Muscle of arm (tissue), 12 donors: ENCODE data around the gene ROR1. TPM values are rescaled to one million over a fixed set of nuclear protein-coding genes. Genes with fewer than 3 reads are reported as not detected.
A peak's percentile ranks its signal among the peaks of the same experiment; 100 is the strongest.

Experiments used
- DNase-seq: peaks from one replicate; pipeline ENCODE4 v3.0.0-alpha.2; 2013
- polyA plus RNA-seq, 12 donors: library from polyadenylated mRNA; unstranded; fragments of 120-200 nt; gene quantifications; one replicate each; pipeline ENCODE4 v1.2.1, GENCODE V29; 2013; ENCODE audit not compliant: insufficient read length in 12 of 12

Gene ROR1
- polyA plus RNA-seq, 12 donors: 9.0 to 21.4 (median 11.9) TPM; not detected in 1

DNA sequence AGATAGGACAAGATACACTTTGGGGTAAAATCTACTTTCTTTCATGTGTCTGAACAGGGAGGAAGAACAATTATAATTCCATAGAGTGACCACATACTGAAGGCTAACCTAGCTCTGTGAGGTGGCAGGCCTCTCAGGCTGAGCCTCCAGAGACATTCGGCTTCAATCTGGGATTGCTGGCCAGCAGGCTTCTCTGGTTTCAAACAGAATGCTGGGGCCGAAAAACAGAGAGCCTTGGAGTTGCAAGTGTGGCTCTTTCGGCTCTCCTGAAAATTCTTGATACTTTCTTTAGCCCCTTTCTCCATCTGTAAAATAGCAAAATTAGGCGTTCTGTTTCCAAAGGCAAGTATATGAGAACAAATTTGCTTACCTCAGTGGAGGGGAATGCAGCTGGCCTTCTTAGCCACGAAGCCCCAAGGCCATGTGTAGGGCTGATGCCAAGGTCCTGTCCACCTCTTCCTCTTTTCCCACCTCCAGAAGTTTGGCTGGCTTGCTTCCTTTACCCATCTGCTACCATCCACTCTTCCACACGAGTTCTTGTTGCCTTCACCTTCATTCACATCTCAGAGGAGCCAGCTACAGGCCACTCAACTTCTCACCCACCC lies 399.6 kb downstream of the ROR1 start:
- DNase-seq: peak; percentile 46

DNA sequence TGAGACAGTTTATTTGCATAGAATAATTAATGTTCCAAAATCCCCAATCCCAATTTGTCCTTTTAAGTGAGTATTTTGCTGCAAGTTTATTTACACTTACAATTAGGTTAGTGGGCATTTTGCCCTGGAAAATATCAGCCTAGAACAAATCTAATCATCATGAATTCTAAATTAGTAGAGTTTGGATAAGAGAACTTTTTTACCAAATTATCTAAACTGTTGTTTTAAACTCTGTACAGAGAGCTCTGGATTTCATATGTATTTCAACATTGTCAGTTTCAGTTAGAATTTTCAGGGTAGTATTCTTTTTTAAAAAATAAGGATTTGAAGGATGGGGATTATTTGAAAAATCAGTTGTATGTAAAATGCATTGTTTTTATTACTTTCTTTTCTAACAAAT lies 401.8 kb downstream of the ROR1 start:
- no peak for DNase-seq

DNA sequence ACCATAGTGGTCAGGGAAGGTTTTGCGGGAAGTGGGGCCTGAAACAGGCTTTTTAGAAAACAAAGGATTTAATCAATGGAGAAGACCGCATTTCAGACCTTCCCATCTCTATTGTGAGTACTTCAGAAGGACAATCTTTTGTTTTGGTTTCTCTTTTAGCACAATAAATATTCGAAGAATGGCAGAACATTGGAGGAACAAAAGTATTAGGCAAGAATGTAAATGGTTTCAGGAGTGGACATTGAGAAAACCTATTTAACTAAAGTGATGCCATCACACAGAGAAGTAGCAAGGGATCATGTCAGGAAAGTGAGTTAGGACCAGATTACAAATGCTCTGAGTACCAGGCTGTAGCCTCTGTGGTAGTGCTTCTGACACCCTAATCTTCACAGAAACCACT lies 402.8 kb downstream of the ROR1 start:
- no peak for DNase-seq

DNA sequence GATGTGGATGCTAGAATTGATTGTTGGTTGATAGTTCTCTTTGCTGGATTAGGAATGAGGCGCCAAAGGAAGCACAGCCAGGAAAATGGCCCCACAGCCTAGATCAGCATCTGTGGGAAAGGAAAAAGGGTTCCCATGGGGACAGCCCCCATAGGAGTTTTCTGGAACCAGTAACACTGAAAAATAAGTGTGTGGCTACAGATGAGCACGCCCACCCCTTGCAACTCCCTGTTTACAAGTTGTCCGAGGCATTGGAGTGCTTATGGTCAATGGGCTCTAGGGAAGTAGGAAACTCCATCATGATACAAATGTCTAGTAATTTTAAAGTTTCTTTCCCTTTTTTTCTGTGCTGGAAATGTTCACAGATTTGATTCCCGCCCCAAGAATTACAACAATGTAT lies 405.8 kb downstream of the ROR1 start:
- DNase-seq: peak; percentile 41

DNA sequence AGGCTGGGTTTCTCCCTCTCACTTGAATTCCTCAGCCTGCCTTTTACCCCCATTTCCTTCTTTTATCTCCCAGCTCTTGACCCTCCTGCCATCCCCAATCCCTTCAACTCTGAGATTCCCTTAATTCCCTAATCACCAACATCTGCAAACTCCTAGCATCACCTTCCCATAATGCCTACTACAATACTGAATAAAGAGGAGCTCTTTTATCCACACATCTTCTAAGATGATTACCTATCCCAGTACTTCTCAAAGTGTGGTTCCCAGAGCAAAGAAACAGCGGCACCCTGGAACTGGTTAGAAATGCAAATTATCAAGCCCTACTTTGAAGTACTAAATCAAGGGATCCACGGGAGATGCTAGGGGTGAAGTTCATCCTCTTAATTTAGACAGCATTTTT lies 408.4 kb downstream of the ROR1 start:
- DNase-seq: no peak

DNA sequence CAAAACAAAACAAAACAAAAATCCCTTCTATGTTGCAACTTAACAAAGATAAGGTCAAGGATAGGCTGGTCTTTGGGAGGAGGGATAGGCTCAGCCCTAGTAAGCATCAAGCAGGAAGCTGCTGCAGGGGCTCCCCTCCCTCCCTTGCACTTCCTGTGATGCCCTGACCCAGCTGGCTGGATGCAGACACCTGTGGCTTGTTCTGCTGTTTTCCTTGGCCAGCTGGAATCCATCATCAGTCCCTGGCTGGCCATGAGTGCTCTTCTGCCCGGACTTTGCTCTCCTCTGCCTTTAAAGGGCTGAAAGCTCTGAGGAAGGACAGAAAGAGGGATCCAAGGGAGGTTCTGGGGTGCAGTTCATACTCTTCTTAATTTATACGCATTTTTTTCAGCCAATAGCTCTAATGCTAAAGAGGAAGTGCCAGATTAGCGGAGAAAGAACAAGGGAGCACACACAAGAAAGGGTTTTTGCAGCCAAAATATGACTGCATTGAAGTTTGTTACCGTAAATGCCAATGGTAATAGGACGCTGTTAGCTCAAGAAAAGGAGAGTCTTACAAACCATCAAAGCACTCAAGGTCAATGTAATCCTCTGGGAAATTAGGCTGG lies 409.7 kb downstream of the ROR1 start:
- DNase-seq: no peak

DNA sequence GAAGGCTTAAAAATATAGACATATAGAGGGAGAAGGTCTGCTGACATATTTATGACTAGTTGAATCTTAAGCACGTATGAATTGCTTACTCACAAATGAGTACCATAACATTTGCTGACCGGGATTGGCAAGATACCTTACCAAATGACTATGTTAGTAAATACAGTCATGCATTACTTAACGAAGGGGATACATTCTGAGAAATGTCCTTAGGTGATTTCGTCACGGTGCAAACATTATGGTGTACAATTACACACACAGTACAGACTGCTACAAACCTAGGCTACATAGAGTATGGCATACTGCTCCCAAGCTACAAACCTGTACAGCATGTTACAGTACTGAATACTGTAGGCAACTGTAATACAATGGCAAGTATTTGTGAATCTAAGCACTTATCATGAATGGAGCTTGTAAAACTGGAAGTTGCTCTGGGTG lies 410.2 kb downstream of the ROR1 start:
- no peak for DNase-seq

DNA sequence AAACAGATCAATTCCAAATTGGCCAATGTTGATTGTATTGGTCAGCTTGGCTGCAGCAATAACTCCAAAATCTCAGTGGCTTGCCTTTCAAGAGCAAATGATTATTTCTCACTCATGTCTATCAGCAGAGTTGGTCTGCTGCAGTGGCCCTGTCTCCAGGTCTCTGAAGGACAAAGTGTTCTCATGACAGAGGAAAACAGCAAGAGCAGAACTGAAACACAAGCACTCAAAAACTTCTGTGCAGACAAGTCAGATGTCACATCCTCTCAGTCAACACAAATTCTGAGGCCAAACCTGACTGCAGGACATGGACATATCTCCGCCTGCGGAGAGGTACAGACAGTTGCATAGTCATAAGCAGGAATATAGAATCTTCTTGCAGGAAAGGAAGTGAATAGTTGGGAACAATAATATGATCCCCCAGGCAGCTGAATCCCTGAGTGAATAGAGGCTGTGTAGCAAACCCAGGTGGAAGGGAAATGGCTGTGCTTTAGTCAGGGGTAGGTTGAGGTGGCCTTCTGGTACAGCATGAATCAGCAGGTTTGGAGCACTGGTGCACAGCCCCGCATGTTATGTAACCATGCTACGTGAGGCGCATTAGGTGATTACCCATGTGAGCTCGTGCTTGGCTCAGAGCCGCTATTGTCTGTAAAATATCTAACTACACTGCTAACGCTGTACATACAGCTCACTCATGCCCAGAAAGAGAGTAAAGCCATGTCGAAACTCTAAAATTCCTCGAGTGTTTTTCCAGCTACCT lies 412.5 kb downstream of the ROR1 start:
- no peak for DNase-seq

DNA sequence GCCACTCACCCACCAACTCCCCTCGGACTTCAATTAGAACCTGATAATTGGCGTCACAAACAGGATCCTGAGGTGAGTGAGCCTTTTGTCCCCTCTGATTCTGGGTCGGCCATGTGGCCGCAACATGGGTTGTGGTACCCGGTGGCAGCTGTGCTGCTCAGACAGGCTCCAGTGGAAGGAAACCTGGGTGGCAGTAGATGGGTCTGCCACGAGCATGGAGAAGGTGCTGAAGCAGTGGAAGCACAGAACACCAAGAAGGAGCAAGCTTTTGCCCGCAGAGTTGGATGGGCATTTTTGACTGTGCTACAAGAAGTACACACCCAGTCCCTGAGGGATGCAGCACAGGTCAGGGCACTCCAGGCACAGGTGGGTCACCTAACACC lies 413.1 kb downstream of the ROR1 start:
- no peak for DNase-seq

DNA sequence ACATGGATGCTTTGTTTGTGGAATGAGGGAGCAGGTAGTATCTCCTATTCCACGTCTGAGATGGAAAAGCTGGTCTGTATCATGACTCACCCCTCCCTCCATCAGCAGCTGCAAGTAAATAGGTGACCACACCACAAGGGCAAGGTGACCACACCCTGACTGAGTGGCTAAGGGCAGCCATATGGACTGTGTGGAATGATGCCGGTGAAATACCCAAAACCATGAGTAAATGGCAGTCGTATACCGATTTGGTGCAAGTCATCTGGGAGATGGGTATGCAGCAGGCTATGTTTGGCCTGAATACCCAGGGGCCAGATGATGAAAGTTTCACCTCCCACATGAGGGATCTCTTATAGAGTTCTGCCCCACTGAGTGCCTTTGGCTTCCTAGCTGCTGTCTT lies 413.8 kb downstream of the ROR1 start:
- no peak for DNase-seq

DNA sequence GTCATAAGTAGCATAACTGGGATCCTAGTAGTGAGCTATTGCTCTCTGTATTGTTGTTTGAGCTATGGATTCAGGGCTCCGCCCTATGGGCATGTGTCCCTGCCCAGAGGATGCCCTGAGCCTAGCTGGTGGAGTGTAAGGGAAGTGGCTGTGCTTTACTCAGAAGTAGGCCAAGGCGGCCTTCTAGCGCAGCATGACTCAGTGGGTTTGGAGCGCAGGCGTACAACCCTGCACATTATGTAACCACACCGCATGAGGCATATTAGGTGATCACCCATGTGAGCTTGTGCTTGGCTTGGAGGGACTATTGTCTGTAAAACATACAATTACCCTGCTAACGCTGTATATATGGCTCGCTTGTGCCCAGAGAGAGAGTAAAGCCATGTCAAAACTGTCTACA lies 418.5 kb downstream of the ROR1 start:
- DNase-seq: no peak

DNA sequence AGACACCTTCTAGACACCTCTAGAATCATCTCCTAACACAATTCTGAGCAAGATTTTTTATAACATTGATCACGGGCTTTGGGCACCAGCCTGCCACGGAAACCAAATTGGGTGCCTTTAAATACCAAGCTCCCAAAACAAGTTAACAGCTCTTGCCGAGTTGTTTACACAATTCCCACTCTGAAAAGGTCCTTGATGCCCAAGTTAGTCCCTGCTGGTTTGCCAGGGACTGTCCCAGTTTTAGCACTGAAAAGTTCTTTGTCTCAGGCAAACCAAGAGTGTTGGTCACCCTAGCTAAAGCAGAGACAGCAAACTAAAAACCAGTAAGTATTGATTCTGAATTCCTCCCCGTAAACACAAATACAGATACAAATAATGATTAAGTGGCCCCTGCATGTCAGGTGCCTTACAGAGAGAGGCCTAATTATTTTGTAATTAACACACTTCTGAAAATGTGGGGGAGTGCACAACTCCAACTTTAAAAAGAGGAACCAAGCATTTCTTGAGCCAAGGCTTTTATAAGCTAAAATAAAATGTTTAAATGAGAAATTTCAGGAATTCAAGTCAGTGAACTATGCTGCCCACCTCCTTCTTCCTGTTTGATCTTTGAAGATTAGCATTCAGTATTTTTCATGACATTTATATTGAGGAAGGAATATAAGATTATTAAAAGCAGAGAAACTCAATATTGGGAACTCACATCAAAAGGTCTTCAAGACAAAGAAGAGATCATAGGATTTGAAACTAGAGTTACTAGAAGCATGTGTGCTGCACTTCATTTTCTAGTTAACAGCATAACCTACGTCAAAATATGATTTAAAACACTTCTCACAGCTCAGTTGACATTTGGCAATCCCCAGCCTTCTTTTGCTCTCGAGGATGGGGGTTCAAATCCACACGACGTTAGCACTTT lies 420.6 kb downstream of the ROR1 start:
- DNase-seq: no peak

DNA sequence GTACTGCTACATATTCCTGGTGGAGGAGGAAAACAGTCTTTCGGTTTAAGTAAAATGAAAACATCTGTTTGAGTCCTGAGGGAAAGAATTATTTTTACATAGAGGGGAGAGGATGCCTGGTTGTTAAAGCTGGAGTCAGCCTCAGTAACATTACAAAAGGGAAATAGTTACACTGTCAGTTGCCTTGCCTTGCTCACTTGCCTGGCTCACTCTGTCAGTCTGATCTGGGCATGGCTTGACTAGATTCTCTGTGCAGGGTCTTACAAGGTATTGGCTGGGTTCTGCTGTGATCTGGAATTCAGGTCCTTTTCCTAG lies 421.2 kb downstream of the ROR1 start:
- DNase-seq: peak; percentile 61

DNA sequence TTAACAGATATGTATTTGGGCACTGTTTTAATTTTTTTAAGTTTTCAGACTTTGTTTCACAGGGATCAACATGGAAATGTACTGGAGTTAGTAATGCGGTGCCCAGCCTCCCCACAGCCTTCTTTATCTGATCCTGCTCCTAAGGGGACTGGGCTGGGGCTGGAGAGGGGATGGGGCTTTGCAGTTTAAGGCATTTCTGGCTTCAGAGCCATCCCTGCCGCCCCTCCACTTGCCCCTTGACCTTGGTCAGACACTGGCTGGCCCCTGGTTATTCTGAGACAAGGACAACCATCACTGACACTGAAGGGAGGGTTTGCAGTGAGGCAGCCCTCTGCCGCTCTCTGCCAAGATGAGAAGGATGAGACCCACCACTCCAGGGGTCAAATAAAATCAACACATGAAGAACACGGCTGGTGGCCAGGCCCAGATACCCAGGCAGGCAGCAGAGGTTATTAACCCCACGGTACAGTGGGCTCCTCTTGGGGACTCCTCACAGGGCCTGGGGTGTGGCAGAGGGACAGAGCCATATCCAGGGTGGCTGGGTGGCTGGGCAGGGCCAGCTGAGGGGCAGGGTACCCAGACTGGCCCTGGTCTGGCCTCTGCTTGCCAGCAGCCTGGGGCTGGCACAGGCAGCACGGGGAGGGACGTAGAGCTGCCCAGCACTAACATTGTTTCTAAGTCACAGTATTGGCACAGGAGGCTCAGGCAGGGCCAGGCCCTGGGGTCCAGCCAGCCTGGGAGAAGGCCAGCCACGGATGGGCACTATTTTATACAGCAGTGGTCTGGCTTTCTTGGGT lies 422.5 kb downstream of the ROR1 start:
- DNase-seq: no peak

DNA sequence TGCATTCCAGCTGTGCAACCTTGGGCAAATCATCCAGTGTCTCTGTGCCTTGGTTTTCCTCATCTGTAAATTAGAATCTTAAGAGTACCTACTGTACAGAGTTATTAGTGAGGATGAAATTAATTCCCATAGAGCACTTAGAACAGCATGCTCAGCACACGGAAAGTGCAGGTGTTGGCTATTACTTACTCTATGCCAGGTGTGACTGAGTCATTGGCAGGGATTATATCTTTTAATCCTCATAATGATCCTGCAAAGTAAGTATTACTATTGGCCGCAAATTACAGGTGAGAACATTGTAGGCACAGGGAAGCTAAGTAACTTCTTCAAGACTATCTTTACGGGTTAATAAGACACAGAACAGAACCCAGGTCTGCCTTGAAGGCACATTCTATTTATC lies 423.3 kb downstream of the ROR1 start:
- DNase-seq: no peak

DNA sequence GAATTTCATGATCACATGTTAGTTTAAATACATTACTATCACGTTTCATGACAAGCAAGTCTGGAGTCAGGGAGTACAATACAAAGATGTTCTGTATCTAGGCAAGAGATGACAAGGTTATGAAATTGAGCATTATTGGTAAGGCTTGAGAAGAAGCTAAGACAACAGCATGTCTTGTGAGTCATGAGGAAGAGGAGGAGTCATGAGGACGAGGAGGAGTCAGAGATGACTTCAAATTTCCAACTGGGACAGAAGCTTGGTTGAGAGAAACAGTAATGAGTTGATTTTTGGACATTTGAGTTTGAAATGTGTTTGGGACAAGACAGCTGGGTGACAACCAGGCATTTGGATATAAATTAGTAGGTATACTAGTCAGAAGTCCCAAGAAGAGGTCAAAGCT lies 425.3 kb downstream of the ROR1 start:
- DNase-seq: no peak

DNA sequence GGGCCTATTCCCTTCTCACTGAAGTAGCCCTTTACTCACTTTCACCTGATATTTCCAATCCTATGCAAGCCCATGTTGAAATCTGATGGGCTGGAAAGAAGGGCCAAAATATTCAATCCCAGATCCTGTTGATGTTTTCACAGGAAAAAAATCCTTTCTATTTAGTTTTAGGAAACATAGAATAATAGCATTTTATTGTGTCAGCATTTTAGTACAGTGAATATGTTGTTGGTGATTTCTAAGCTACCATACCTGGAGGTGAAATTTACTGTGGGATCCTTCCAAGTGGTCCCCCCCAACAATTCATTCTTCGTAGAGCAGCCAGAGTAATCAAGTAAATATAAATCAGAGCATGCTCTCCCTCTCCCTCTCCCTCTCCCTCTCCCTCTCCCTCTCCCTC lies 426.2 kb downstream of the ROR1 start:
- no peak for DNase-seq

DNA sequence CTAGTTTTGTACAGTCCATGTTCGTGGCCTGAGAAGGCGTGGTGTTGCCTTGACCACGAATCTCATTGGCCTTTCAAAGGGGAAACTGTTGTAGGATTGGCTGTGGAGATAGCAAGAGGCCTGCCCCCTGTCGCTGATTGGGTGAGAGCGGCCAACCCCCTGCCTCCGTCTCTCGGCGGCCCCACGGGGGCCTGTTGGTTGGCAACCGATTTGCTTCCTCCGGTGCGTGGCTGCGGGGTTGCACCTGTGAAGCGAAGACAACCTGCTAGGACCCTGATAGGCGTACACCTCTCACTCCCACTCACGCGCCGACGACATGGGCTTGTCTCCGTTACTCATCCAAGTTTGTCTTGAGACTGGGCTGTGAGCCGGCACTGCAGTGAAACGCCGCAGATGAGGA lies 429.6 kb downstream of the ROR1 start, which contains the start of gene UBE2U:
Gene UBE2U (plus strand): TSS at position 204 of the 400 bp plus-strand sequence. CDS start 428 bp downstream, outside the sequence.
- DNase-seq: no peak

DNA sequence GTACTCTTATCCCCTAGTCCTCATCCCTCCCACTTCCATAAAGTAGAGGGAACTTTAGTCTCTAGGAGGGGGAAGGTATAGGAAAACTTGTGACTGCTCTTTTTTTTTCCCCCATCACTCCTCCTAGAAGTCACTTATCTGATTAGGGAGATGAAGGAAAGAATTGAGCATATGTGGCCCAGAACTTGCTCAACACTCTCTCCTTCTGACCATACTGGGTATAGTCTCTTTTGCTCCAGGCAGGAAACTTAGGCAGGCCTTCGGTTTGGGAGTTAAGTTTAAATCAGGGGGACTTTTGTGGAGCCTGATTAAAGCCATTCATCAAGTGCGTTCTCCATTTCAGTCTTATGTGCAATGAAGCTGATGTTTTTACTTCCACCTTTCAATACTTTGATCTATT lies 435.4 kb downstream of the ROR1 start:
- DNase-seq: no peak

DNA sequence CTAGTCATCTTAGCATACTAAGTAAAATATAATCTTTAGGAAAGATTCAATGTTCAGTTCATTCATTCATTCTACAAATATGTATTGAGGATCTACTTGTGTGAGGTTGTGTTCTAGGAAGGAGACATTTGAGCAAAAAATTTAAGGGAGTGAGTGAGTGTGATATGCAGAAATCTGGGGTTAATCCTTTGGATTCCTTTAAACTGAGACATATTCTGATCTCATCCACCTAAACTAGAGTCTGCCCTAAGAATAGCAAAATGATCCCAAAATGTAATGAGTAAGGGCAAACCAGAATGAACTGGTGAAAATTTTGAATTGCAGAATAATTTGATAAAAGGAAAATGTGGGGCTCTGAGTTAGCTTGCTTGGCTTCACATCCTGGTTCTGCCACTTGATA lies 438.2 kb downstream of the ROR1 start:
- DNase-seq: no peak

DNA sequence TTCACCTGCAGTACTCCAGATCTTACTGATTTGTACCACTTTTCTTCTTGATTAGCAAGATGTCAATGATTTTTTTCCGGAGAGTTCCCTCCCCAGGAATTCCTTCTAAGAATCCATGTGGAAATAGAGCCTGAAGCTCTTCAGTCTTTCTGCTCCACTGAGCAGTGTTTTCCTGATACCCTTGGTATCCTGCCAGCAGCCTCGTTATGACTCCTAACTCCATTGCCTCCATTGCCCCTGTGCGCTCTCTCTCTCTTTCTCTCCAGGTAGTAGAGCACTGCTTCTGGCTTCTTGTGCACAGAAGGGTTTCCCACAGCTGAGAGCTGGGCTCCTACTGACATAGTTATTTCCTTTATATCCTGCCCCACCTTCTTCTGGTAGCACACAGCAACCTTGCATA lies 441.8 kb downstream of the ROR1 start:
- no peak for DNase-seq

DNA sequence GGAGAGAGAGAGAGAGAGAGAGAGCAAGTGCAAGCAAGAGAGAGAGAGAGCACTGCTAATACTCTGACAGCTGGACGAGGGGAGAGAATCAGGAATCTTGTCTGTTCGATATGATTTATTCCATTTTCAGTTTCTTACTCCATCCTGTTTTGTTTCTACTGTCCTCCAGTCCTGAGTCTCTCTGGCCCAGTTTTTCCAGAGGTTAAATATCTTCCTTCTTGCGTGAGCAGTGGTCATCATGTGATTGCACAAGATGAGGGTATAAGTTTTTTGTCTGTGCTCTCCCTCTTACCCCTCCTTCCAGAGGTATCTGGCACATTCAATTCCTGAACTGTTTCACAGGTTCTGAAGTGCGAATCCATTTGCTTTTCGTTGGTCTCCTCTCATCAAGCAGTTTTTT lies 446.4 kb downstream of the ROR1 start:
- DNase-seq: no peak
